H1 (cell line): ENCODE data around the gene WDR49. TPM values are rescaled to one million over a fixed set of nuclear protein-coding genes. Genes with fewer than 3 reads are reported as not detected.

Experiments used
- EZH2 ChIP-seq: fragments of 200-600 bp; sonication (generic); IDR thresholded peaks from 2 replicates; pipeline ENCODE4 v1.7.1; 2012; ENCODE audit warnings: low read depth, mild to moderate bottlenecking, moderate library complexity, low read length, inconsistent platforms; ENCODE audit not compliant: severe bottlenecking
- HDAC2 ChIP-seq, 2 experiments: fragments of 300-600 bp in 1 of 2; sonication (generic) in 1 of 2; IDR thresholded peaks; 2 replicates each; pipeline ENCODE4 v1.6.1; 2011 to 2012; ENCODE audit warnings: low read depth in 2 of 2, low read length in 2 of 2, mild to moderate bottlenecking in 2 of 2, moderate library complexity in 2 of 2, borderline replicate concordance in 1 of 2, inconsistent platforms in 1 of 2
- polyA plus RNA-seq, 7 experiments: library from polyadenylated mRNA; depleted of rRNA in 3 of 7; stranded (reverse) in 5 of 7; unstranded in 2 of 7; fragments of >200 nt in 5 of 7; fragments of 200-250 nt in 2 of 7; gene quantifications; 1 replicate in 5 of 7; 2 replicates in 1 of 7; 4 replicates in 1 of 7; pipeline versions ENCODE4 v1.2.1 to v1.2.3, GENCODE V29; 2011 to 2013; ENCODE audit warnings: missing spikeins in 2 of 7, mixed read lengths in 2 of 7
- total RNA-seq: library from RNA; stranded (reverse); fragmentation: NEBNext Ultra II Directional; extraction: Animal tissue kit (Norgen Biotek cat#: 25700); gene quantifications from 2 replicates; pipeline ENCODE4 v1.2.1, GENCODE V29; 2021

WDR49 gene
- total and polyA plus RNA-seq, 2 of the 8 experiments (the other 6 are each of a cell fraction or from before 2014, with no cell fraction given), result 0.50 to 1.7 TPM

- TF ChIP-seq HDAC2 (IDR thresholded peaks at IDR 0.05; ENCODE audit: borderline replicate concordance in 1 of 2, low read depth in 2 of 2, low read length in 2 of 2) (no peak), EZH2 (no peak)
These were observed 166.2 kb downstream of the WDR49 start (continued) for GRCh38 chr3:167487556-167487955.
